Stimulated activated CD4-positive, alpha-beta T cell treated with anti-CD3 and anti-CD28 coated beads, Interleukin-4, amount 100 ng/mL, for 1 hour (primary cell): ENCODE data around the gene SIAH3.

ENCODE experiments used
- DNase-seq: peaks from one replicate; pipeline ENCODE4 v3.0.0-alpha.2; 2020

Gene SIAH3

GRCh38 chr13:45861322-45861721 is 9.8 kb upstream of the SIAH3 start:
- DNase-seq: no peak

GRCh38 chr13:45860240-45860639 is 8.7 kb upstream of the SIAH3 start:
- no peak for DNase-seq

- no peak for DNase-seq
Observed at GRCh38 chr13:45859705-45860104, 8.2 kb upstream of the SIAH3 start.

GRCh38 chr13:45852494-45852893 is 941 bp upstream of the SIAH3 start:
- no peak for DNase-seq

- DNase-seq: no peak
Observed at GRCh38 chr13:45851956-45852355, 403 bp upstream of the SIAH3 start.

- DNase-seq: no peak
Observed at GRCh38 chr13:45850027-45850613, 1.4 kb downstream of the SIAH3 start.

GRCh38 chr13:45849408-45849807 is 2.1 kb downstream of the SIAH3 start:
- no peak for DNase-seq

GRCh38 chr13:45847554-45848224 is 3.9 kb downstream of the SIAH3 start:
- no peak for DNase-seq

- no peak for DNase-seq
Observed at GRCh38 chr13:45846681-45847080, 4.9 kb downstream of the SIAH3 start.

- DNase-seq: no peak
Observed at GRCh38 chr13:45838171-45838745, 13.3 kb downstream of the SIAH3 start.

- no peak for DNase-seq
Observed at GRCh38 chr13:45837111-45837510, 14.4 kb downstream of the SIAH3 start.

- DNase-seq: no peak
Observed at GRCh38 chr13:45834411-45834994, 17.1 kb downstream of the SIAH3 start.

- no peak for DNase-seq
Observed at GRCh38 chr13:45833663-45834375, 17.7 kb downstream of the SIAH3 start.

GRCh38 chr13:45833242-45833641 is 18.3 kb downstream of the SIAH3 start:
- no peak for DNase-seq

- no peak for DNase-seq
Observed at GRCh38 chr13:45831851-45832250, 19.7 kb downstream of the SIAH3 start.

GRCh38 chr13:45830121-45830520 is 21.4 kb downstream of the SIAH3 start:
- no peak for DNase-seq

- no peak for DNase-seq
Observed at GRCh38 chr13:45828256-45828968, 23.1 kb downstream of the SIAH3 start.

- no peak for DNase-seq
Observed at GRCh38 chr13:45827318-45827717, 24.2 kb downstream of the SIAH3 start.

- DNase-seq: no peak
Observed at GRCh38 chr13:45826731-45827130, 24.8 kb downstream of the SIAH3 start.

- DNase-seq: no peak
Observed at GRCh38 chr13:45825387-45825650, 26.2 kb downstream of the SIAH3 start.

GRCh38 chr13:45823583-45823982 is 28.0 kb downstream of the SIAH3 start:
- DNase-seq: no peak

GRCh38 chr13:45821811-45822210 is 29.7 kb downstream of the SIAH3 start:
- no peak for DNase-seq
